Measurements from ENCODE around the gene TMEM52B.

TMEM52B gene

GRCh38 chr12:10178821-10179220, at the start of gene TMEM52B:
TMEM52B (plus strand) TSS chr12:10179032; CDS start chr12:10179575, 543 bp downstream.
- DNase-seq (ENCODE audit: low spot score), result no peak

- peak; percentile 19 for DNase-seq (ENCODE audit: low spot score)
Measured at GRCh38 chr12:10130042-10130441, 48.8 kb upstream of the TMEM52B start, which contains the start of gene CLEC7A. CLEC7A (minus strand) TSS chr12:10130199; CDS start chr12:10130082, 117 bp downstream.

- DNase-seq (ENCODE audit: low spot score), result no peak
Measured at GRCh38 chr12:10131111-10131690, 47.6 kb upstream of the TMEM52B start.

GRCh38 chr12:10132850-10133370, 45.9 kb upstream of the TMEM52B start:
- DNase-seq (ENCODE audit: low spot score), result no peak

GRCh38 chr12:10135126-10135525, 43.7 kb upstream of the TMEM52B start:
- DNase-seq (ENCODE audit: low spot score), result no peak

GRCh38 chr12:10136637-10137205, 42.1 kb upstream of the TMEM52B start:
- DNase-seq (ENCODE audit: low spot score), result no peak

GRCh38 chr12:10140001-10140400, 38.8 kb upstream of the TMEM52B start:
- peak; percentile 85 for DNase-seq (ENCODE audit: low spot score)

GRCh38 chr12:10142976-10143589, 35.7 kb upstream of the TMEM52B start:
- DNase-seq (ENCODE audit: low spot score), result no peak

- DNase-seq (ENCODE audit: low spot score), result no peak
Measured at GRCh38 chr12:10147714-10148403, 31.0 kb upstream of the TMEM52B start.

- no peak for DNase-seq (ENCODE audit: low spot score)
Measured at GRCh38 chr12:10151621-10152020, 27.2 kb upstream of the TMEM52B start.

GRCh38 chr12:10153271-10154144, 25.3 kb upstream of the TMEM52B start:
- DNase-seq (ENCODE audit: low spot score), result peak; percentile 85

GRCh38 chr12:10154145-10154496, 24.7 kb upstream of the TMEM52B start:
- DNase-seq (ENCODE audit: low spot score), result no peak

- no peak for DNase-seq (ENCODE audit: low spot score)
Measured at GRCh38 chr12:10155966-10156365, 22.9 kb upstream of the TMEM52B start.

GRCh38 chr12:10158406-10158805, 20.4 kb upstream of the TMEM52B start:
- no peak for DNase-seq (ENCODE audit: low spot score)

- DNase-seq (ENCODE audit: low spot score), result no peak
Measured at GRCh38 chr12:10159280-10159679, 19.6 kb upstream of the TMEM52B start.

GRCh38 chr12:10160617-10161385, 18.0 kb upstream of the TMEM52B start:
- DNase-seq (ENCODE audit: low spot score), result no peak

GRCh38 chr12:10163084-10163483, 15.7 kb upstream of the TMEM52B start:
- DNase-seq (ENCODE audit: low spot score), result no peak

GRCh38 chr12:10165421-10165820, 13.4 kb upstream of the TMEM52B start:
- no peak for DNase-seq (ENCODE audit: low spot score)

GRCh38 chr12:10167599-10167998, 11.2 kb upstream of the TMEM52B start:
- DNase-seq (ENCODE audit: low spot score), result peak; percentile 35

- no peak for DNase-seq (ENCODE audit: low spot score)
Measured at GRCh38 chr12:10169104-10169503, 9.7 kb upstream of the TMEM52B start.

- no peak for DNase-seq (ENCODE audit: low spot score)
Measured at GRCh38 chr12:10170216-10170615, 8.6 kb upstream of the TMEM52B start.
